Brain pericyte (primary cell): ENCODE data around the gene CEACAM16.

ENCODE experiments used
- DNase-seq: peaks from one replicate; pipeline ENCODE4 v3.0.0-alpha.2; 2012; ENCODE audit warnings: low read depth, low spot score

Gene CEACAM16

DNA sequence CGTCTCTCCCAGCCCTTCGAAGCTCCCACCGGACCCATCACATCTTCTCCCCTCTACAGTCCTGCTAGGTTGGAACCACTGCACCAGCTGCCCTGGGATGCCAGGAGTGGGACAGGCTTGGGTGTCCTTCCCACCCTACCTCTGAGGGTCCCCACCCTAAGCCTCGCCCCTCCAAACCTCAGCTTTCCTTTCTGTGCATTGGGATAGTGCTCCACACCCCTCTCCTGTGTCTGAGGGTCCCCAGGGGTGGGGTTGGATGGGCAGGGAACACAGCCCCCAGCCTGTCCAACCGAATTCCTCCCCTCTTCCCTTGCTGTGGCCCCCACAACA is 47.6 kb downstream of the CEACAM16 start:
- DNase-seq: no peak

DNA sequence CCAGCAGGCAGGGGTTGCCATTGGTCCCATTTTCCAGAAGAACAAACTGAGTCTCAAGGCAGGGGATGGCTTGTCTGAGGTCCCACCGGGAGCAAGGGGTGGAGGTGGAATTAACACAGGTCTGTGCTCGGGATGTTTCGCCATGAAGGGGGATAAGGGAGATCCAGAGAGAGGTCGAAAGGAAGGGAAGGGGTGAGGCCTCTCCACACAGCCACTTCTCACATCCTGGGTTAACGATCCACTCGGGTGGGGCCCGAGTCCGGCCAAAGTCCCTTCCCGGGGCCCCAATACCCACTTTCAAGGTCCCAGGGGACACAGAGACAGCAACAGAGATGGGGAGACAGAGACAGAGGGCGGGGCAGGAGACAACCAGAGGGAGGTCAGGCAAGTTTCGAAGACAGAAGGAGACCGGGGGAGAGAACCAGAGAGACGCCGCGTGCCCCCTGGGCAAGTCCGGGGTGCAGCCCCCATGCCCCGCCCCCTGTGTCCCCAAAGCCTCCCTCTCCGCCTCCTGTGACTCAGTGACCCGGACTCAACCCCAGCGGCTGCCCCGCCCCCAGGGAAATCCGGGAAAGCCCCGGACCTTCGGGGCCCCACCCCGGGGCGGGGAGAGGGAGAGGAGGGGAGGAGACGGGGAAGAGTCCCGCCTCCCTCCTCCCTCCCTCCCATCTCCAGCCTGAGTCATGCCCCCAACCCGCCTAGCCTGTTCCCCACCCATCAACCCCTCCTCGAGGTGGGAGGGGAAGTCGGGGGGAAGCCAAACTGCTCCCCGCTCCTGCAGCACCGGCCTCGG is 48.2 kb downstream of the CEACAM16 start:
- peak; percentile 70 for DNase-seq

DNA sequence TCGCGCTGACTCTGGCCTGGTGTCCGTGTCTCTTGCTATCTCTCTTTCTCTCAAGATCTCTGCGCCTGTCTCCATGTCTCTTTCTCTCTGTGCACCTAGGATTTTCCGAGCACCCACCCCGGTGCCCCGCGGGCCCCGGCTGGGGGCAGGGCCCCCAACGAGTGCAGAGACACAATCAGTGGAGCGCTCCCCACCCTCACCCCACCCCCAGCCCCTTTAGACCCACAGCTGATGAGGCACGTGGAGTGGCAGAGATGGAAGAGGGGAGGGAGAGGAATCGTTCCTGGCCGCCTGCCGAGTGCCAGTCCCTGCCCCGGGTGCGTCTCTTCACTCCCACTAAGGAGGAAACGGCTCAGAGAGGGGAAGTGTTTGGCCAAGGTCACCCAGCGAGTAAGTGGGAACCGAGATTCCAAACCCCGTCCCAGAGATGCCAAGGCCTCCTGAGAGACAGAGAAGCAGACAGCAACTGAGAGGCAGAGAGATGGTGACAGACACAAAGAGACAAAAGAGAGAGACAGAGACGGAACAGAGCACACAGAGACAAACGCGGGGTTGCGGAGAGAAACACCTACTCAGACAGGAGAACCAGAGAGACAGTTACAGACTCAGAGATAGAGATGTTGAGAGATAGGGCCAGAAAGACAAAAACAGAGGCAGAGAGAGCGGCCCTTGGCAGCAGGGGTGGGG is 48.9 kb downstream of the CEACAM16 start:
- no peak for DNase-seq

DNA sequence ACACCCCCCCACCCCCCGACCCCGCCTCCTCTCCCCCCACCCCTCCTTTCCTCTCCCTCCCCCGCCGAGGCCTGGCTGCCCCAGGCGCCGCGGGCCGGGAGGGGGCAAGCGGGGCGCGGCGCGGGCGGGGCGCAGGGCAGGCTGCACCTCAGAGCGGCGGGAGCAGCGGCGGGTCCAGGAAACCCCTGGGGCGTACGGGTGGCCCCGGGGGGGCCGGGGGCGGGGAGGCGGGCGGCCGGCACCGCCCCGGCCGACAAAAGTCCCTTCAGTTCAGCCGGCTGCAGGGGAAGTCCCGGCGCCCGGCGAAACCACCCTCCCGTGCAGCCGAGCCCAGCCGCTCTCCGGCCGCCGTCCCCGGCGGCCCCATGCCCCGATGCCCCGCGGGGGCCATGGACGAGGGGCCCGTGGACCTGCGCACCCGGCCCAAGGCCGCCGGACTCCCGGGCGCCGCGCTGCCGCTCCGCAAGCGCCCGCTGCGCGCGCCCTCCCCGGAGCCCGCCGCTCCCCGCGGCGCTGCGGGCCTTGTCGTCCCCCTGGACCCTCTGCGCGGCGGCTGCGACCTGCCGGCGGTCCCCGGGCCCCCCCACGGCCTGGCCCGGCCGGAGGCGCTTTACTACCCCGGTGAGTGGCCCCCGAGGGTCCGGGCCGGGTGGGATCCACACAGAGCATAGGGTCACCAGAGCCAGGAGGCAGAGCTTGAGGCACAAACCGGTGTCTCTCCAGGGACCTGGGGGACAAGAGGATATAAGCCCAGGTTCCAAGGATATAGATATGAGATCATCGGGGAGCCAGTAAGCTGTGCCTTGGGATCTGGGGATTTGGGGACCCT is 49.7 kb downstream of the CEACAM16 start, which contains the start of gene BCL3:
BCL3 (plus strand) TSS at position 283 of the 829 bp plus-strand sequence; CDS start at position 366, 83 bp downstream.
- no peak for DNase-seq

DNA sequence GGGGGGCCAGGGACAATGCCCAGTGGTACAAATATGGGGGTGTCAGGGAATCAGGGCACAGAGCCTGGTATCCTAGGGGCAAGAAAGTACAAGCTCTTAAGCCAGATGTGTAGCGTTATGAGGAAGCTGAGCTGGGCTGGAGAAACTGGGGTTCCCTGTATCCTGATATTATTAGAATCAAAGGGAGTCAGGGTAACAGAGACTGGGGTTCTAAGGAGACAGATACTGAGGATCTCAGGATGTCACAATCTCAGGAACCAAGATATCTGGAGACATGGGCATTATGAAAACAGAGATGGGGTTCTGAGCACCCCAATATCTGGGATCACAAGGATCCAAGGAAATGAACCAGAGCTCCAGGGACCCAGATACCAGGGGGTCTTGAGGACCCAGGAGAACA is 50.3 kb downstream of the CEACAM16 start:
- no peak for DNase-seq

DNA sequence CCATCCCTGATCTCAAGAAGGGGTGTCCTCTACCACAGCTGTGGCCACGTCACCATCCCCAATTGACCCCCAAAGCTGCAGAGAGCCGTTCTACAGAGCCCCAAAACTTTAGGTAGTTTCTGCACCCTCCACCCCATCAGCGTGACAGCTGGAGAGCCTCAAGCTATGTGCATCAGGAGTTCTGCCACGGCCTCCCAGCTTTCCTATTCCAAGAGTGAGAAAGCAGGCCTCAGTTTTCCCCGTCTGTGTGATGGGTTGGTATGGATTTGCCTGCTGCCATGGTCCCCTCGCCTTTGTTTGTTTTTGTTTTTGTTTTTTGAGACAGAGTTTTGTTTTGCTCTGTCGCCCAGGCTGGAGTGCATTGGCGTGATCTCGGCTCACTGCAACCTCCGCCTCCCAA is 51.0 kb downstream of the CEACAM16 start:
- DNase-seq: no peak

DNA sequence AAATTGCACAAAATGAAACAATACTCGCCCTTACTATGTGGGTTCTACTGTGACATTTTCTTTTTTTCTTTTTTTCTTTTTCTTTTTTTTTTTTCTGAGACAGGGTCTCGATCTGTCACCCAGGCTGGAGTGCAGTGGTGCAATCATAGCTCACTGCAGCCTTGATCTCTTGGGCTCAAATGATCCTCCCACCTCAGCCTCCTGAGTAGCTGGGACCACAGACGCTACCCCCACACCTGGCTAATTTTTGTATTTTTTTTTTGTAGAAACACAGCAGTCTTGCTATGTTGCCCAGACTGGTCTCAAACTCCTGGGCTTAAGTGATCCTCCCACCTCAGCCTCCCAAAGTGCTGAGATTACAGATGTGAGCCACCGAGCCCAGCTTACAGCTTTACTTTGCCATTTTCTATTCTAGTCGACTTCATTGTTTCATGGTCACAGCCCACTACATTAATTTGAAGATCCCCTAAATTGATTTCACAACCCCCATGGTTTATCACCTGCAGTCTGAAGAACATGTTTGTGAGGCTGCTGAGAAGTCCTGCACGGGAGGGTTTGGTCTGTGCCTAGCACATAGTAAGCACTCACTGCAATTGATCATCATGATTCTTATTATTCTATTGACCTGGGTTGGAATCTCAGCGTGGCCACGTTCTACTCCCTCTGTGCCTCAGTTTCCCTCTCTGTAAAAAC is 53.3 kb downstream of the CEACAM16 start:
- DNase-seq: no peak

DNA sequence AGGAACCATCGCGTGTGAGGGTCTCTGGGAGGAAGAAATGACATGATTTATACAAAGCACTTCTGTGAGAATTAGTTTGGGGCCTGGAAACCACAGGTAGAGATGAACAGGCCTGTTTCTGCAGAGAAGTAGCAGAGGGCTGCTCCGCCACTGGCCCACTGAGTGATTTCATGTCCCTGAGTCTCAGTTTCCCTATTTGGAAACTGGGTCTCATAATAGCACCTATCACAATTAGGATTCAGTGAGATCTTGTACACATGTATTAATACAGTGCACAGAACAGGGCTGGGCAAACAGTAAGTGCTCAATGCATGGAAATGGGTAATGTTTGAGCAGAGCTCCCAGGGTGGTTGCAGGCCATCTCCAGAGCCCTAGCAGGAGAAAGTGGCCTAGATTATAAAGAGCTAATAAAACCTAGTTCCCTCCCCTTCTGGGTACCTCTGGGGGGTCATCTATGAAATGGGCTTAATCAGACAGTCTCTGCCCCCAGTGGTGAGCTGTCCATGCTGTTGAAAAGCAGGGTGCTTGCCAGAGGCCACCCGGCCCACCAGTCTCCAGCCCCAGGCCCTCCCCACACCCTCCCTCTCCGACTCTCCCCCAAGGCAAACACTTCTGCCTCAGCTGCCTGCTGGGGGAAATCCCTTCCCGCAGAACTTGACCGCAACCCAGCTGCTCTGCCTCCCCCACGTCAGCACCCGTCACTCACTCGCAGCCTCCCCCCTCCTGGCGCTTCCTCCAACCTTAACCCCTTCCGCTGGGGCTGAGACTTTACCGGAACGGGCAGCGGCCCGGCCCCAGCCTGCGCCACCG is 54.1 kb downstream of the CEACAM16 start:
- peak; percentile 96 for DNase-seq

DNA sequence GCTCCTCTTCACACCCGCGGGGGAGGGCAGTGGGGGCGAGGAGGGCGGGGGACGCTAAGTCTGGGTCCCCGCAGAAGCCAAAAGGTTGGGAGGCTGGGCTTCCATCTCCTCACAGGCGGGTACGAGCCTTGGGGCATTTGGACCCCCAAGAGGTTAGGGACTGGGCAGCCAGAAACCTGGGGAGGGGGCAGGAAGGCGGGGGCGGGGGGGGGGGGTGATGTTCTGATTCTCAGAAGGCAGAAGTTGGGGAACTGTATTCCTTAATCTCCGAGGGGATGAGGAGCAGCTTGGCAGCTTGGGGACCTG is 54.6 kb downstream of the CEACAM16 start:
- DNase-seq: no peak

DNA sequence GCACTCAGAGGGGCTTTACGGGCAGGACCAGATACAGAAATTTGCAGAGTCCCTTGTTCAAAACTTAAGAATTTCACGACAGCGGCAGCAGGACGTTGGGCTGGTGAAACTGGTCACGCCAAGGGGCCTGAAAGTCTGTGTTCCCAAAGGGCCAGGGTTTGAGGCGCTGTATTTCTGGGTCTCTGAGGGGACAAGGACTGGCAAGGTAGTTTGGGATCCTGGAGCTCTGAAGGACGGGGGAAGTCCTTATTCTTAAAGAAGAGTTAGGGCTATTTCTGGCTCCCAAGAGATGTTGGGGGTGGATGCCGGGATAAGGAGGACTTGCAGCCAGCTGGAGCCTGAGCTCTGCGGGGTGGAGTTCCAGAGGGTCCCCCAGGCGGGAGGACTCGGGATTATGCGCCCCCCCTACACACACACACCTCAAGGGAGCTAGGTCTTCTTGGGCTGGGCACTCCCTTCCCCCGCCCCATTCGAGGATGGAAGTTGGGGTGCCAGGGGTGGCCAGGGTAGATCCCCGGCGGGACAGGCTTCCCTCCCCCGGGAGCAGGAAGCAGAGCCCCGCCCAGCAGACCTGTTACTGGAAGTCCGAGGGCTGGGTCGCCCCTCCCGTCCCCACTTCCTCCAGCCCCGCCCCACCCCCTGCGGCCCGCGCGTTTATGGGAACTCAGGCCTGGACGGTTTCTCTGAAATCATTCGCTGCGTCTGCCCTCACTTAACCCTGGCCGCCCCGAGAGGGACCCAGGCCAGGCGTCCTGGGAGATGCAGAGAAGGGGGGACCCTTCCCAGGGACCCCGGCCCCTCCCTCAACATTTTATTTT is 55.2 kb downstream of the CEACAM16 start:
- peak; percentile 72 for DNase-seq

DNA sequence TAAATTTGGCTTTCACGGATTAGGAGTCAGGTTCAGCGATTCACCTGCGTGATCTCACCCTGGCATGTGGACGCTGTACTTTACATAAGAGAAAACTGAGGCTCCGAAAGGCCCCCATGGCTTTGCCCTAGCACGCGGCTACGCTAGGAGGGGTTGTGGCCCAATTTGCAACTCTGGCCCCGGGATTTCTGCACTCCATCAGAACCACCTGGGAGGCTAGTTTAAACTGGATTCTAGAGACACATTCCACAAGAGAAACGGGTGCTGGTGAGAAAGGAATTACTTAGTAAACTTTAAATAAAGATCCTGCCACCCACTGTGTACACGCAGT is 55.8 kb downstream of the CEACAM16 start:
- no peak for DNase-seq

DNA sequence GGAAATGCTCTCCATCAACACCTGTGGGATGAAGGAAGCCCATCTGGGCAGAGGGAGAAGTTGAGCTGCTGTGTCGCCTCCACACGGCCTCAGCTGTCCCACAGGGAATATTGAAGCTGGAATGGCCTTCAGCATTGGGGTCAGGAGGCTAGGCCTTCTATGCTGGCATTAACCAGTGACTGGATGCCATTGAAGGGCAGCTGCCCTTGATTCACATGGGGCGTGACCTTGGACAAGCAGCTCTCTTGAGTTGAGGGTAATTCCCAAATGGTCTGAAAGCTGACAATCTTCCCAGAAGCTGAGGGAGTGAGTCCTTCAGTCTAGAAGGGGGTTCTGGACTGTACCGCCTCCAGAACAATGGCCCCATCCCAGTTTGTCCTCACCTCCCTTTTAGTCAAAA is 56.3 kb downstream of the CEACAM16 start:
- DNase-seq: no peak

DNA sequence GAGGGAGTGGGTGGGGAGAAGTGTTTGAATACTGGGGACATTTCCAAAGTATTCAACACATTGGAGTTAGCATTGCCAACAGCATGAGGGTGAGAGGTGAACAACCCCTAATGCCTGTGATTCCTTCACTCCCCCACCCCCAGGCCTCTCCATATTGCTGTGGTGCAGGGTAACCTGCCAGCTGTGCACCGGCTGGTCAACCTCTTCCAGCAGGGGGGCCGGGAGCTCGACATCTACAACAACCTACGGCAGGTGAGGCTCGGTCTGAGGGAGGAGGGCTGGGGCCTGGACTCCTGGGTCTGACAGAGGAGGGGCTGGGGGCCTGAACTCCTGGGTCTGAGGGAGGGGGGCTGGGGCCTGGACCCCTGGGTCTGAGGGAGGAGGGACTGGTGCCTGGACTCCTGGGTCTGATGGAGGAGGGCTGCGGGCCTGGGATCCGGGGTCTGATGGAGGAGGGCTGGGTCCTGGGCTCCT is 57.2 kb downstream of the CEACAM16 start:
- DNase-seq: no peak

DNA sequence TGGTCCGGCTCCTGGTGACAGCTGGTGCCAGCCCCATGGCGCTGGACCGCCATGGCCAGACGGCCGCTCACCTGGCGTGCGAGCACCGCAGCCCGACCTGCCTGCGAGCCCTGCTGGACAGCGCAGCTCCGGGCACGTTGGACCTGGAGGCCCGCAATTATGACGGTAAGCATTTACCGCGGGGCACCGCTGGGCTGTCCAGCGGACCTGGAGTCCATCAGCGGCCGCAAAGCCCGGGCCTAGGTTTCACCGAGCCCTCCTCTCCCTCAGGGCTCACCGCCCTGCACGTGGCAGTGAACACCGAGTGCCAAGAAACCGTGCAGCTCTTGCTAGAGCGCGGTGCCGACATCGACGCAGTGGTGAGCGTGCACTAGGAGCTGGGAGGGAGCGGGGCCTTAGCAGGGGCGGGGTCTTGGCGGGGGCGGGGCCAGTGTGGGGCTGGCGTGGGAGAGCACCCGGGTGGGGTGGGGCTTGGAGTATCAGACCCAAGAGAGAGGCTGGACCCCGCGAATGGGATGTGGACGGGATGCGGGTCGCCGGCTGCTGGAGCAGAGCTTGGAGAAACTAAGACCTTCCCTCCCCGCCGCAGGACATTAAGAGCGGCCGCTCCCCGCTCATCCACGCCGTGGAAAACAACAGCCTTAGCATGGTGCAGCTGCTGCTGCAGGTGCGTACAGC is 58.2 kb downstream of the CEACAM16 start:
- DNase-seq: no peak

DNA sequence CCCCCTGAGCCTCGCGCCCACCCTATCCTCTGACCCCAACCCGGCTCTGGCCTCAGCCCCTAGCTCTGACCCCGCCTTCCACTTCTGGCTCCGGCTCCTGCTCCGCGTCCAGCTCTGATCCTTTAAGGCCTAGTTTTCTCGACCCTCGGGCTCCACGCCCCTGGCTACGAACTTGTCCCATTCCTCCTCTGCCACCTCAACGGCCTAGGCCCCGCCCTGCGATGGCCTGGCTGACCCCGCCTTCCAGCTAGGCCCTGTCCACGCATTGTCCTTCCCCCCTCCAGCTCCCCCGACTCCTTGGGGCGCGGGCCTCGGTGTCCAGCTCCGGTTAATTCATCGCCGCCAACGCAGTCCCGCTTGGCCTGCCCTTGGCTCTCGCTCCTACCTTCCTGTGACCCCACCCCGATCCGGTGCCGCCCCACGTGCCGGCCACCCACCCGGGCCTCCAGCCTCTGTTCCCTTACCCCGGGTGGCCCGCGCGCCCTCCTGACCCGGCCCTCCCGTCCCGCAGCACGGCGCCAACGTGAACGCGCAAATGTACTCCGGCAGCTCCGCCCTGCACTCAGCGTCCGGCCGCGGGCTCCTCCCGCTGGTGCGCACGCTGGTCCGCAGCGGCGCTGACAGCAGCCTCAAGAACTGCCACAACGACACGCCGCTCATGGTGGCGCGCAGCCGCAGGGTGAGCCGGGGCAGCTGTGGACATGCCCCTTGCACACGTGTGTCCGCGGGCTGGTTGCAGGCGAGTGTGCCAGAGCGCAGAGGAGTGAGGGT is 59.0 kb downstream of the CEACAM16 start:
- DNase-seq: no peak

DNA sequence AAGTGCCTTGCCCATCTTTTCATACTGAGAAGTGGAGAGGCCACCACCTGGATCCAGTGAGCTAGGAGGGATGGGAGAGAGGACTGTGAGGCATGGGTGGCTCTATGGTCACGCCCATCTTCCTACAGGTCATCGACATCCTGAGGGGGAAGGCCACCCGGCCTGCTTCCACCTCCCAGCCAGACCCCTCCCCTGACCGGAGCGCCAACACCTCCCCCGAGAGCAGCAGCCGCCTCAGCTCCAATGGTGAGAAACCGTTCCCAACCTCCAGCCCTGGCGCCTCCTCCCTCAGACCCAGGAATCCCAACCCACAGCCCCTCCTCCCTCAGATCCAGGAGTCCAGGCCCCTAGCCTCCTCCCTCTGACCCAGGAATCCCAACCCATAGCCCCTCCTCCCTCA is 59.6 kb downstream of the CEACAM16 start:
- no peak for DNase-seq

DNA sequence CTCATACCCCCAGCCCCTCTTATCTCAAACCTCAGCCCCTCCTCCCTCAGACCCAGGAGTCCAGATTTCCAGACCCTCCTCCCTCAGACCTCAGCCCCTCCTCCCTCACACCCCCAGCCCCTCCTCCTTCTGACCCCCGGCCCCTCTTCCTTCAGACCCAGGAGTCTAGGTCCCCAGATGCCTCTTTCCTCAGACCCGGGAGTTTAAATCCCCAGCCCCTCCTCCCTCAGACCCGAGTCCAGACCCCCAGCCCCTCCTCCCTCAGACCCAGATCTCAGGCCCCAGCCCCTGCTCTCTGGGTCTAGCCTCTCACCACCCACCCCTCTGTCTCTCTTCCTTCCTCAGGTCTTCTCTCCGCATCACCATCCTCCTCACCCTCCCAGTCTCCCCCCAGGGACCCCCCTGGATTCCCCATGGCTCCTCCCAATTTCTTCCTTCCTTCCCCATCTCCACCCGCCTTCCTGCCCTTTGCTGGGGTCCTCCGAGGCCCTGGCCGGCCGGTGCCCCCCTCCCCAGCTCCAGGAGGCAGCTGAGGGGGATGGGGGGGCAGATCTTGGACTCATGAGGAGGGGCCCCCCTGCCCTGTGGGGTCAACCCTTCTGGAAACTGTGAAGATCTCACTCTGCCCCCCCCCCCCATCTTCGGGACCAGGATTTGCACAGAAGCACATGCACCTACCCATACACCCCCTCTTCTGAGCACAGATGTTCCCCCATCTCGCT is 60.3 kb downstream of the CEACAM16 start:
- DNase-seq: no peak
